ENCODE results near the gene GPR152.

Gene GPR152

GRCh38 chr11:67468456-67468758 lies 15.9 kb upstream of the GPR152 start:
- Histone ChIP-seq H3K79me2 (ENCODE audit: low read length) (peaks cover 11% of the 10 kb centered on the region), H3K27me3 (replicated peaks; ENCODE audit: insufficient read depth, low read length) (no peaks in the 10 kb centered on the region; the same call in 1 of the 2 replicates), H2AFZ (ENCODE audit: low read length) (peak overlapping the region; percentile 74; the same call in 1 of the 2 replicates), H3K9me3 (replicated peaks; ENCODE audit: insufficient read depth, low read length) (no peaks in the 10 kb centered on the region), H3K4me2 (ENCODE audit: low read depth, low read length) (peak overlapping the region; percentile 92), H3K4me3 (ENCODE audit: low read length) (peak overlapping the region; percentile 90), H3K9me2 (replicated peaks; ENCODE audit: insufficient read depth, low read length) (no peaks in the 10 kb centered on the region), H3K9ac (ENCODE audit: low read length) (peak overlapping the region; percentile 79), H3F3A (ENCODE audit: insufficient read depth, low read length) (no peaks in the 10 kb centered on the region), H4K20me1 (ENCODE audit: insufficient read depth, low read length) (no peaks in the 10 kb centered on the region), H3K4me1 (ENCODE audit: low read length) (peaks cover 12% of the 10 kb centered on the region), H3K36me3 (replicated peaks; ENCODE audit: insufficient read depth, low read length) (no peaks in the 10 kb centered on the region), H3K27ac (ENCODE audit: low read length) (no peak overlapping the region)
- TF ChIP-seq EZH2phosphoT487 (IDR thresholded peaks at IDR 0.05; ENCODE audit: low read length) (no peak), CTCF (IDR thresholded peaks at IDR 0.05; ENCODE audit: low read length) (no peak), EZH2 (optimal IDR thresholded peaks at IDR 0.05; ENCODE audit: low read depth, low read length) (no peak)
- DNase-seq = no peak

- Histone ChIP-seq H3K27ac (ENCODE audit: low read length) (no peak overlapping the region), H3K4me3 (ENCODE audit: low read length) (peak overlapping the region; percentile 90), H3K9ac (ENCODE audit: low read length) (peak overlapping the region; percentile 79; the same call in 1 of the 2 replicates), H3K36me3 (replicated peaks; ENCODE audit: insufficient read depth, low read length) (no peaks in the 10 kb centered on the region), H3K27me3 (replicated peaks; ENCODE audit: insufficient read depth, low read length) (no peaks in the 10 kb centered on the region; the same call in 1 of the 2 replicates), H3K4me2 (ENCODE audit: low read depth, low read length) (peak overlapping the region; percentile 92), H4K20me1 (ENCODE audit: insufficient read depth, low read length) (no peaks in the 10 kb centered on the region), H2AFZ (ENCODE audit: low read length) (no peak overlapping the region), H3K9me3 (replicated peaks; ENCODE audit: insufficient read depth, low read length) (no peaks in the 10 kb centered on the region), H3K9me2 (replicated peaks; ENCODE audit: insufficient read depth, low read length) (no peaks in the 10 kb centered on the region), H3K79me2 (ENCODE audit: low read length) (peaks cover 11% of the 10 kb centered on the region), H3F3A (ENCODE audit: insufficient read depth, low read length) (no peaks in the 10 kb centered on the region), H3K4me1 (ENCODE audit: low read length) (peaks cover 12% of the 10 kb centered on the region)
- DNase-seq = no peak
- no peak for TF ChIP-seq CTCF (IDR thresholded peaks at IDR 0.05; ENCODE audit: low read length)
- no peak for TF ChIP-seq EZH2phosphoT487 (IDR thresholded peaks at IDR 0.05; ENCODE audit: low read length)
- TF ChIP-seq EZH2 (optimal IDR thresholded peaks at IDR 0.05; ENCODE audit: low read depth, low read length) = no peak
These were observed 15.5 kb upstream of the GPR152 start for GRCh38 chr11:67468056-67468455.

GRCh38 chr11:67466962-67467771 lies 14.6 kb upstream of the GPR152 start:
- H3K9me2 ChIP-seq (replicated peaks; ENCODE audit: insufficient read depth, low read length) = no peaks in the 10 kb centered on the region
- H4K20me1 ChIP-seq (ENCODE audit: insufficient read depth, low read length) = no peaks in the 10 kb centered on the region
- H3K27ac ChIP-seq (ENCODE audit: low read length) = no peak overlapping the region
- no peak overlapping the region for H3K9ac ChIP-seq (ENCODE audit: low read length)
- H2AFZ ChIP-seq (ENCODE audit: low read length) = no peak overlapping the region
- H3K9me3 ChIP-seq (replicated peaks; ENCODE audit: insufficient read depth, low read length) = no peaks in the 10 kb centered on the region
- H3K27me3 ChIP-seq (replicated peaks; ENCODE audit: insufficient read depth, low read length) = no peaks in the 10 kb centered on the region; the same call in 1 of the 2 replicates
- no peak overlapping the region for H3K4me3 ChIP-seq (ENCODE audit: low read length)
- peaks cover 12% of the 10 kb centered on the region for H3K4me1 ChIP-seq (ENCODE audit: low read length)
- H3K36me3 ChIP-seq (replicated peaks; ENCODE audit: insufficient read depth, low read length) = no peaks in the 10 kb centered on the region
- no peaks in the 10 kb centered on the region for H3F3A ChIP-seq (ENCODE audit: insufficient read depth, low read length)
- peaks cover 11% of the 10 kb centered on the region for H3K79me2 ChIP-seq (ENCODE audit: low read length)
- TF ChIP-seq EZH2 (optimal IDR thresholded peaks at IDR 0.05; ENCODE audit: low read depth, low read length) = no peak
- TF ChIP-seq EZH2phosphoT487 (IDR thresholded peaks at IDR 0.05; ENCODE audit: low read length) = no peak
- no peak for TF ChIP-seq CTCF (IDR thresholded peaks at IDR 0.05; ENCODE audit: low read length)
- DNase-seq = no peak
- H3K4me2 ChIP-seq (ENCODE audit: low read depth, low read length) = no peak overlapping the region
